ENCODE data around the gene ASL.
A peak's percentile ranks its signal among the peaks of the same experiment; 100 is the strongest.
"Not testable (repeated sequence)": the region's sequence is repeated elsewhere in the genome, so short reads cannot be mapped to it uniquely, and the experiment has no call there.

ASL gene

GRCh38 chr7:66075590-66076461 is at the start of gene ASL:
TSS of gene ASL (plus strand) at chr7:66075819. CDS start at chr7:66076082, 263 bp downstream.
- DNase-seq, result peak; percentile 67

GRCh38 chr7:66028342-66028741 is 47.3 kb upstream of the ASL start:
- not testable (repeated sequence) for DNase-seq

DNA sequence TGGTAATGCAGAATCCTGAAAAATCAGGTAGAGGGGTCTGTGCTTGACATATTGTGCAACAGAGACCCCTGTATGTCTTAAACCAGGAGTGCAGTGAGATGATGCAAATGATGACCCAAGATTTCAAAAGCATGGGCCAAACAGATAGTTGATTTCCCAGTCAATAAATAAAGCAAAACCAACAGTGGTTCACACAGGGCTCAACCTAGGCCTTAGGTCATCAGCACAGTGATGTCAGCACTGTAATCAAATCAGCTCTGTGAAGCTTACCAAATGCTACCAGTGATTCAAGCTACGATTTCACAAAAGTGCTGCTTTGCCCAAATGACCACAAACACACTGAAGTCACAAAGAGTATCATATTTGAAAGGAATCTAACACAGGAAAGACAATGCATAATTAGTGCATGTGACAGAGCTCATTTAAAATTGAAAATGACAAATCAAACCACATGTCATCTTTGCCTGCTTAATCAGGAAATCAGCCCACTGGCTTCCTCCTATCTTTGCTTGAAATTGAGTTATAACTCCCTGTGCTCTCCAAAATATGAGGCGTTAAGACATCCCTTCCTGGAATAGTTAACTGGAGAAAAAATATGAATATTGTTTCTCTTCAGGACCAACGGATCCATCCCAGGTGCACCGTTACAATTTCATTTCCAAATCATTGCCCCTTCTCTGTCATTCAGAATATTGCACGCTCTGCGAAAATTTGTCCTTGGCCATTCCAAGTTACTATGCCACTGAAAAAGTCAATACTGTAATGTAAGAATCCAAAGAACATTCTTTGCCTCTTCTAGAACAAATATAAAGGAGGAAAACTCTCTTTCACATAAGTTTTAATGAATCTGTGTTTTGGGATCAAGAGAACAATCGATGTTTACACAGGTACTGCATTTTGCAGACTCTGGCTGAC is 41.9 kb upstream of the ASL start:
- no peak for DNase-seq

DNA sequence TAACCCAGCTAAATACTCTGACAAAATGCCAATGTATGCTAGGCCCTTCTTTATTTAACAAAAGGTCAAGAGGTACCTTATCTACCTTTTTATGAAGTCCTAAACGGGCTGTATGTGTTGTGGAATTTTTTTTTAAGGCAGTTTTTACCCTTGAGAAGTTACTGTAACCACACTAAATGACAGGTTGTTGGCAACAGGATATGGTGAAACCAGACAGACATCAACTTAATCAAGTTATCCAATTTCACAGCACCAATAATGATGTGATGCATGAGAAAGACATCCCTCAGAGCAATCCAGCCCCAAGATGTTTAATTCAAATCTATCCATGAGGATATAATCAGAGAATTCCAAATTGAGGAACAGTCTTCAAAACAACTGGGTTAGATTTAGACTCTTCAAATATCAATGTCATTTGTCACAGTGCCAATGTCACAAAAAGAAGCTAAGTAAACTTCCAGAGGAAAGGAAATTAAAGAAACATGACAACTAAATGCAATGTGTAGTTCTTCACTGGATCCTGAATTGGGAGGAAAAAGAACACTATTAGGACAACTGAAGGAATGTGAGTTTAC is 41.1 kb upstream of the ASL start:
- DNase-seq, result not testable (repeated sequence)

GRCh38 chr7:66036382-66036781 is 39.2 kb upstream of the ASL start:
- DNase-seq, result no peak

- no peak for DNase-seq
Measured at GRCh38 chr7:66036788-66037187, 38.8 kb upstream of the ASL start.

GRCh38 chr7:66039094-66039670 is 36.4 kb upstream of the ASL start:
- no peak for DNase-seq

- DNase-seq, result no peak
Measured at GRCh38 chr7:66043681-66044497, 31.7 kb upstream of the ASL start.

GRCh38 chr7:66044498-66044854 is 31.1 kb upstream of the ASL start:
- not testable (repeated sequence) for DNase-seq

DNA sequence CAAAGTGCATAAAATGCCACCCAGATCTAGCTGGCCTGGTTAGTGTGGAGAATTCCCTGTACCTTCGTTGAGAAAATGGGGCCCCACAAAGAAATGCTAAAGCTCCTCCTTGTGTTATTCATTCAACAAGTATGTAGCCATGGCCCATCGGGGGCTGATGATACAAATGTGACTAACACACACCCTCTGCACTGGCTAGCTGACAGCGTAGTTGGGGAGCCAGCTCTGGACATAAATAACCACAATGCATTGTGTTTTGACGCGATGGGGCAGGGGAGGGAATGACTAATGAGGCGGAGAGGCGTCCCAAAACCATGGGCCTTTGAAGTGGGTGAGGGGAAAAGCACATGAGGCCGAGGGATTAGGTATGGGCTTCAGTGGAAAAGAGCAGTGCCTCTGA is 28.2 kb upstream of the ASL start:
- DNase-seq, result no peak

- DNase-seq, result not testable (repeated sequence)
Measured at GRCh38 chr7:66049886-66050285, 25.7 kb upstream of the ASL start.

- no peak for DNase-seq
Measured at GRCh38 chr7:66050337-66050957, 25.2 kb upstream of the ASL start.

- DNase-seq, result no peak
Measured at GRCh38 chr7:66050990-66051448, 24.6 kb upstream of the ASL start.

- DNase-seq, result no peak
Measured at GRCh38 chr7:66052447-66052846, 23.2 kb upstream of the ASL start.

DNA sequence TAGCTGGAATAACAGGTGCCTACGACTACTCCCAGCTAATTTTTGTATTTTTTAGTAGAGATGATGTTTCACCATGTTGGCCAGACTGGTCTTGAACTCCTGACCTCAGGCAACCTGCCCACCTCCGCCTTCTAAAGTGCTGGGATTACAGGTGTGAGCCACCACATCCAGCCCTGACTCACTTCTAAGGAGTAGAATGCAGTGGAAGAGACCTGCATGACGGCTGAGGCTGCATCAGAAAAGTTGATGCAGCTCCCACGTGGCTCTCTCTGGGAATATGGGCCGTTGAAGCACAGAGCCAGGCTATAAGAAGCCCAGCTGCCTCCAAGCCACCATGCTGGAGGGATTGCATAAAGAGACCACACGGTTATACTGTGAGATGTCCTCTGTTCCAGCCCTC is 21.6 kb upstream of the ASL start:
- no peak for DNase-seq

- DNase-seq, result no peak
Measured at GRCh38 chr7:66055321-66055956, 20.2 kb upstream of the ASL start.

GRCh38 chr7:66060796-66061195 is 14.8 kb upstream of the ASL start:
- DNase-seq, result no peak

GRCh38 chr7:66069732-66070131 is 5.9 kb upstream of the ASL start:
- DNase-seq, result no peak

- DNase-seq, result no peak
Measured at GRCh38 chr7:66070222-66070621, 5.4 kb upstream of the ASL start.

GRCh38 chr7:66072208-66072607 is 3.4 kb upstream of the ASL start:
- DNase-seq, result not testable (repeated sequence)

All from NCI-H526 treated with DMSO at 0.1 percent for 48 hours (cell line).